Transverse colon (tissue), 4 donors: Measurements from ENCODE around the gene ANKRD35. TPM values are rescaled to one million over a fixed set of nuclear protein-coding genes. Genes with fewer than 3 reads are reported as not detected.
A peak's percentile ranks its signal among the peaks of the same experiment; 100 is the strongest.
"Not testable (repeated sequence)": the region's sequence is repeated elsewhere in the genome, so short reads cannot be mapped to it uniquely, and the experiment has no call there.

Experiments
- DNase-seq: peaks from one replicate; pipeline ENCODE4 v3.0.0-alpha.2; 2019
- H3K27ac ChIP-seq, 4 donors: fragments of 200-600 bp; sonication (generic); 2 replicates each; pipeline ENCODE4 v1.5.1; 2016 to 2018; ENCODE audit warnings: inconsistent platforms in 4 of 4
- H3K27me3 ChIP-seq: fragments of 200-600 bp; sonication (generic); 2 replicates; pipeline ENCODE4 v1.5.1; 2017; ENCODE audit warnings: inconsistent platforms
- H3K36me3 ChIP-seq, 4 donors: fragments of 200-600 bp; sonication (generic); 2 replicates each; pipeline ENCODE4 v1.5.1; 2017 to 2019; ENCODE audit warnings: inconsistent platforms in 4 of 4
- H3K4me1 ChIP-seq, 4 donors: fragments of 200-600 bp; sonication (generic); 2 replicates each; pipeline ENCODE4 v1.5.1; 2017 to 2020; ENCODE audit warnings: inconsistent platforms in 4 of 4
- H3K4me3 ChIP-seq, 4 donors: fragments of 200-600 bp; sonication (generic); 1 replicate in 1 of 4; 2 replicates in 3 of 4; pipeline versions ENCODE4 v1.5.1 to v1.6.1; 2017 to 2019; ENCODE audit warnings: inconsistent platforms in 4 of 4
- H3K9me3 ChIP-seq, 2 donors: fragments of 200-600 bp; sonication (generic); 2 replicates each; pipeline ENCODE4 v1.5.1; 2017 to 2019; ENCODE audit warnings: inconsistent platforms in 2 of 2
- EP300 ChIP-seq: sonication (generic); formaldehyde crosslinking; IDR thresholded peaks from one replicate; pipeline ENCODE4 v1.6.1; 2017; ENCODE audit warnings: antibody characterized with exemption, low read depth
- POLR2A ChIP-seq: fragments of 450-650 bp; IDR thresholded peaks from one replicate; pipeline ENCODE4 v1.6.1; 2016; ENCODE audit warnings: antibody characterized with exemption, mild to moderate bottlenecking, moderate library complexity
- POLR2AphosphoS5 ChIP-seq, 3 donors: sonication (generic); formaldehyde crosslinking; IDR thresholded peaks; one replicate each; pipeline ENCODE4 v1.6.1; 2016; ENCODE audit warnings: antibody characterized with exemption in 3 of 3
- WGBS, 2 donors: methylation state at CpG; one replicate each; pipeline ENCODE4 v1.1.5; 2018; ENCODE audit warnings: low coverage in 1 of 2; 5-methylcytosine and 5-hydroxymethylcytosine counted together
- in situ Hi-C, 4 donors: fragments of 200-750 bp; cut with MboI; loops; one replicate each; pipeline versions ENCODE4 v1.15.0 to v1.15.1; 2017; ENCODE audit warnings: low sequenced_read_pairs in 3 of 4, low pct_ligation_motif_present in 1 of 4, low pct_unique_long_range_greater_than_20kb in 1 of 4
- intact Hi-C: fragments of 100-400 bp; cut with DNase I; formaldehyde crosslinking; loops from one replicate; pipeline ENCODE4 v1.15.1; 2023; ENCODE audit warnings: low total_unique reads
- total RNA-seq, 4 donors: library from RNA; depleted of rRNA; stranded (reverse); fragments of >200 nt; gene quantifications; one replicate each; pipeline ENCODE4 v1.1.0, GENCODE V29; 2016
- TF ChIP-seq, protein P1 (sequence below), 5 experiments: fragments of 200-600 bp in 3 of 5; fragments of 450-650 bp in 2 of 5; sonication (generic) in 3 of 5; IDR thresholded peaks; 1 replicate in 2 of 5; 2 replicates in 3 of 5; pipeline ENCODE4 v1.5.1; 2016 to 2017; ENCODE audit warnings: antibody characterized with exemption in 5 of 5, inconsistent platforms in 3 of 5, mild to moderate bottlenecking in 2 of 5, moderate library complexity in 1 of 5

The ANKRD35 gene
- total RNA-seq, 4 donors from 2014 or later: 1.1 to 1.8 (median 1.4) TPM; not detected in 1

- intact Hi-C loops: no loop called here
These were observed 41.0 kb upstream of the ANKRD35 start for GRCh38 chr1:145926686-145927062.

GRCh38 chr1:145922266-145922665 is 36.6 kb upstream of the ANKRD35 start:
- Histone ChIP-seq H3K9me3 (no peaks in the 10 kb centered on the region), H3K27me3 (no peaks in the 10 kb centered on the region), H3K36me3 (peaks cover 0 to 4% (median 0%) of the 10 kb centered on the region in 4 donors), H3K27ac (no peak overlapping the region), H3K4me1 (peaks cover 19 to 30% (median 27%) of the 10 kb centered on the region in 4 donors), H3K4me3 (no peak overlapping the region)
- in situ Hi-C loops: no loop called here
- whole genome bisulfite sequencing, 2 donors: 75 to 83% methylated on average over 2 of the region's 2 CpGs
- no peak for DNase-seq
- TF ChIP-seq POLR2AphosphoS5 (IDR thresholded peaks at IDR 0.05) (no peak), POLR2A (no peak), EP300 (no peak)
- TF ChIP-seq, protein P1, sequence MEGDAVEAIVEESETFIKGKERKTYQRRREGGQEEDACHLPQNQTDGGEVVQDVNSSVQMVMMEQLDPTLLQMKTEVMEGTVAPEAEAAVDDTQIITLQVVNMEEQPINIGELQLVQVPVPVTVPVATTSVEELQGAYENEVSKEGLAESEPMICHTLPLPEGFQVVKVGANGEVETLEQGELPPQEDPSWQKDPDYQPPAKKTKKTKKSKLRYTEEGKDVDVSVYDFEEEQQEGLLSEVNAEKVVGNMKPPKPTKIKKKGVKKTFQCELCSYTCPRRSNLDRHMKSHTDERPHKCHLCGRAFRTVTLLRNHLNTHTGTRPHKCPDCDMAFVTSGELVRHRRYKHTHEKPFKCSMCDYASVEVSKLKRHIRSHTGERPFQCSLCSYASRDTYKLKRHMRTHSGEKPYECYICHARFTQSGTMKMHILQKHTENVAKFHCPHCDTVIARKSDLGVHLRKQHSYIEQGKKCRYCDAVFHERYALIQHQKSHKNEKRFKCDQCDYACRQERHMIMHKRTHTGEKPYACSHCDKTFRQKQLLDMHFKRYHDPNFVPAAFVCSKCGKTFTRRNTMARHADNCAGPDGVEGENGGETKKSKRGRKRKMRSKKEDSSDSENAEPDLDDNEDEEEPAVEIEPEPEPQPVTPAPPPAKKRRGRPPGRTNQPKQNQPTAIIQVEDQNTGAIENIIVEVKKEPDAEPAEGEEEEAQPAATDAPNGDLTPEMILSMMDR (IDR thresholded peaks at IDR 0.05): no peak
- intact Hi-C loops: no loop called here

More at GRCh38 chr1:145926686-145927062, 41.0 kb upstream of the ANKRD35 start:
- TF ChIP-seq, protein P1 (IDR thresholded peaks at IDR 0.05): no peak
- no peak for TF ChIP-seq EP300
- no peak for TF ChIP-seq POLR2AphosphoS5 (IDR thresholded peaks at IDR 0.05)
- TF ChIP-seq POLR2A: no peak
- in situ Hi-C loops: no loop called here
- Histone ChIP-seq H3K36me3 (peaks cover 0 to 4% (median 0%) of the 10 kb centered on the region in 4 donors), H3K27ac (peak overlapping the region; percentile 92 to 96 (median 95)), H3K4me3 (peak overlapping the region; percentile 52 to 69 (median 66)), H3K4me1 (peaks cover 8 to 19% (median 10%) of the 10 kb centered on the region in 4 donors), H3K27me3 (no peaks in the 10 kb centered on the region), H3K9me3 (no peaks in the 10 kb centered on the region)
- 5 to 11% methylated on average over 7 to 19 of the region's 19 CpGs for WGBS, 2 donors
- DNase-seq: no peak

DNA sequence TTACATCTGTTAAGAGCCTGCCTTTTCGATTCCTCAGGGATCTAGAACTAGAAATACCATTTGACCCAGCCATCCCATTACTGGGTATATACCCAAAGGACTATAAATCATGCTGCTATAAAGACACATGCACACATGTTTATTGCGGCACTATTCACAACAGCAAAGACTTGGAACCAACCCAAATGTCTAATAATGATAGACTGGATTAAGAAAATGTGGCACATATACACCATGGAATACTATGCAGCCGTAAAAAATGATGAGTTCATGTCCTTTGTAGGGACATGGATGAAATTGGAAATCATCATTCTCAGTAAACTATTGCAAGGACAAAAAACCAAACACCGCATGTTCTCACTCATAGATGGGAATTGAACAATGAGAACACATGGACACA is 34.6 kb upstream of the ANKRD35 start:
- H3K27ac ChIP-seq, H3K27me3 ChIP-seq, H3K9me3 ChIP-seq, H3K36me3 ChIP-seq, intact Hi-C loops, DNase-seq, H3K4me3 ChIP-seq, in situ Hi-C loops: not testable (repeated sequence)
- peaks cover 15 to 26% (median 21%) of the 10 kb centered on the region in 4 donors for H3K4me1 ChIP-seq
- 67% methylated on average over 3 of the region's 4 CpGs; no CpG with 5 or more reads in 1 of the 2 donors for WGBS, 2 donors

- peak overlapping the region; percentile 59 to 84 (median 72) for H3K4me3 ChIP-seq
- peaks cover 15 to 26% (median 21%) of the 10 kb centered on the region in 4 donors for H3K4me1 ChIP-seq
- no peak for TF ChIP-seq POLR2AphosphoS5 (IDR thresholded peaks at IDR 0.05)
- TF ChIP-seq EP300: no peak
- TF ChIP-seq, protein P1 (IDR thresholded peaks at IDR 0.05): peak in 2 of 5 experiments; percentile 13 to 18
- H3K27ac ChIP-seq: peak overlapping the region; percentile 82 to 91 (median 88)
- in situ Hi-C loops (no loop called here), intact Hi-C loops (loop anchor here (2.0 kb wide), 1 partner anchor 40 kb away; the partner anchor contains the start of gene LIX1L)
- H3K9me3 ChIP-seq: no peaks in the 10 kb centered on the region
- H3K27me3 ChIP-seq: no peaks in the 10 kb centered on the region
- peak; percentile 72 for DNase-seq
- H3K36me3 ChIP-seq: peaks cover 0 to 6% (median 2%) of the 10 kb centered on the region in 4 donors
- 3% methylated on average over 33 of the region's 33 CpGs; no CpG with 5 or more reads in 1 of the 2 donors for WGBS, 2 donors
These were observed 33.6 kb upstream of the ANKRD35 start for GRCh38 chr1:145918992-145919939.
